Measurements from ENCODE around the gene PTGES2. TPM values are rescaled to one million over a fixed set of nuclear protein-coding genes. Genes with fewer than 3 reads are reported as not detected.
A peak's percentile ranks its signal among the peaks of the same experiment; 100 is the strongest.
"Not testable (repeated sequence)": the region's sequence is repeated elsewhere in the genome, so short reads cannot be mapped to it uniquely, and the experiment has no call there.

Gene PTGES2
- total RNA-seq, 6 donors from 2014 or later, result 45.9 to 116 (median 61.1) TPM

- ATAC-seq (ENCODE audit: low FRiP score in 2 of 2) (no peak), DNase-seq (no peak)
- no peak for TF ChIP-seq CTCF (IDR thresholded peaks at IDR 0.05)
- TF ChIP-seq POLR2AphosphoS5 (IDR thresholded peaks at IDR 0.05), result no peak
- no peak for TF ChIP-seq POLR2A (IDR thresholded peaks at IDR 0.05)
- no peak for TF ChIP-seq EP300 (IDR thresholded peaks at IDR 0.05)
- H3K9me3 ChIP-seq, result no peaks in the 10 kb centered on the region
- no peak overlapping the region for H3K4me3 ChIP-seq
- no peak overlapping the region for H3K27ac ChIP-seq
- 57 to 98% methylated on average over 1 to 3 of the region's 3 CpGs for WGBS, 2 donors
- no peaks in the 10 kb centered on the region for H3K27me3 ChIP-seq
- H3K4me1 ChIP-seq, result peaks cover 0 to 4% (median 1%) of the 10 kb centered on the region in 4 donors
- no peaks in the 10 kb centered on the region for H3K36me3 ChIP-seq
Observed at GRCh38 chr9:128141604-128142003, 14.1 kb upstream of the PTGES2 start.

GRCh38 chr9:128139621-128140020 lies 12.1 kb upstream of the PTGES2 start:
- H3K4me3 ChIP-seq, result no peak overlapping the region
- 77 to 90% methylated on average over 4 to 7 of the region's 16 CpGs for WGBS, 2 donors
- no peaks in the 10 kb centered on the region for H3K27me3 ChIP-seq
- no peak overlapping the region for H3K27ac ChIP-seq
- no peaks in the 10 kb centered on the region for H3K9me3 ChIP-seq
- ATAC-seq (ENCODE audit: low FRiP score in 2 of 2), result no peak
- peaks cover 0 to 3% (median 0%) of the 10 kb centered on the region in 4 donors for H3K4me1 ChIP-seq
- TF ChIP-seq POLR2AphosphoS5 (IDR thresholded peaks at IDR 0.05), result no peak
- no peak for TF ChIP-seq POLR2A (IDR thresholded peaks at IDR 0.05)
- TF ChIP-seq EP300 (IDR thresholded peaks at IDR 0.05), result no peak
- TF ChIP-seq CTCF (IDR thresholded peaks at IDR 0.05), result no peak
- no peaks in the 10 kb centered on the region for H3K36me3 ChIP-seq
- no peak for DNase-seq

- ATAC-seq (ENCODE audit: low FRiP score in 2 of 2) (peak in 1 of 2 donors; percentile 38), DNase-seq (no peak)
- Histone ChIP-seq H3K27me3 (no peaks in the 10 kb centered on the region), H3K4me1 (peaks cover 0 to 3% (median 0%) of the 10 kb centered on the region in 4 donors), H3K9me3 (no peaks in the 10 kb centered on the region), H3K27ac (no peak overlapping the region), H3K4me3 (no peak overlapping the region), H3K36me3 (no peaks in the 10 kb centered on the region)
- 90 to 93% methylated on average over 1 to 3 of the region's 3 CpGs for WGBS, 2 donors
- no peak for TF ChIP-seq CTCF (IDR thresholded peaks at IDR 0.05)
- no peak for TF ChIP-seq POLR2A (IDR thresholded peaks at IDR 0.05)
- no peak for TF ChIP-seq POLR2AphosphoS5 (IDR thresholded peaks at IDR 0.05)
- TF ChIP-seq EP300 (IDR thresholded peaks at IDR 0.05), result no peak
Observed at GRCh38 chr9:128138001-128138400, 10.5 kb upstream of the PTGES2 start.

- WGBS, 2 donors, result 89 to 90% methylated on average over 17 to 18 of the region's 18 CpGs
- Histone ChIP-seq H3K36me3 (no peaks in the 10 kb centered on the region), H3K27me3 (no peaks in the 10 kb centered on the region), H3K9me3 (no peaks in the 10 kb centered on the region), H3K27ac (no peak overlapping the region), H3K4me1 (peaks cover 0 to under 1% (median 0%) of the 10 kb centered on the region in 4 donors), H3K4me3 (no peak overlapping the region)
- DNase-seq (no peak), ATAC-seq (ENCODE audit: low FRiP score in 2 of 2) (peak; percentile 24 to 28)
- no peak for TF ChIP-seq POLR2AphosphoS5 (IDR thresholded peaks at IDR 0.05)
- TF ChIP-seq POLR2A (IDR thresholded peaks at IDR 0.05), result no peak
- TF ChIP-seq CTCF (IDR thresholded peaks at IDR 0.05), result no peak
Observed at GRCh38 chr9:128136816-128137793, 9.6 kb upstream of the PTGES2 start.

- not testable (repeated sequence) for DNase-seq; H3K27ac ChIP-seq; ATAC-seq (ENCODE audit: low FRiP score in 2 of 2); H3K36me3 ChIP-seq; H3K27me3 ChIP-seq; H3K4me1 ChIP-seq; H3K9me3 ChIP-seq; H3K4me3 ChIP-seq
- 83 to 95% methylated on average over 4 to 8 of the region's 8 CpGs for WGBS, 2 donors
Observed at GRCh38 chr9:128135561-128135960, 8.0 kb upstream of the PTGES2 start.

GRCh38 chr9:128132139-128132538 lies 4.6 kb upstream of the PTGES2 start:
- not testable (repeated sequence) for H3K27me3 ChIP-seq; ATAC-seq (ENCODE audit: low FRiP score in 2 of 2); H3K9me3 ChIP-seq; H3K36me3 ChIP-seq; DNase-seq; H3K27ac ChIP-seq; H3K4me3 ChIP-seq
- WGBS, 2 donors, result 17 to 43% methylated on average over 1 to 8 of the region's 8 CpGs
- H3K4me1 ChIP-seq, result peaks cover 6 to 14% (median 9%) of the 10 kb centered on the region in 4 donors

- not testable (repeated sequence) for ATAC-seq (ENCODE audit: low FRiP score in 2 of 2); H3K27ac ChIP-seq; H3K4me3 ChIP-seq; H3K9me3 ChIP-seq; H3K27me3 ChIP-seq; H3K36me3 ChIP-seq; DNase-seq
- H3K4me1 ChIP-seq, result peaks cover 12 to 22% (median 15%) of the 10 kb centered on the region in 4 donors
- 89 to 98% methylated on average over 8 of the region's 8 CpGs for WGBS, 2 donors
Observed at GRCh38 chr9:128131346-128131745, 3.8 kb upstream of the PTGES2 start.

GRCh38 chr9:128130651-128131050 lies 3.1 kb upstream of the PTGES2 start:
- H3K4me3 ChIP-seq; H3K27ac ChIP-seq; H3K9me3 ChIP-seq; ATAC-seq (ENCODE audit: low FRiP score in 2 of 2); DNase-seq; H3K27me3 ChIP-seq; H3K36me3 ChIP-seq: not testable (repeated sequence)
- WGBS, 2 donors, result 64 to 65% methylated on average over 7 of the region's 7 CpGs
- peaks cover 19 to 29% (median 22%) of the 10 kb centered on the region in 4 donors for H3K4me1 ChIP-seq

All from upper lobe of left lung (tissue), 6 donors.